Stimulated activated CD4-positive, alpha-beta T cell treated with anti-CD3 and anti-CD28 coated beads, Interleukin-2, amount 100 ng/mL, for 24 hours (primary cell): ENCODE results near the gene SEC22B.
"Not testable (repeated sequence)": the region's sequence is repeated elsewhere in the genome, so short reads cannot be mapped to it uniquely, and the experiment has no call there.

Experiments
- DNase-seq, 2 donors: peaks; one replicate each; pipeline ENCODE4 v3.0.0-alpha.2; 2020

The SEC22B gene

GRCh38 chr1:120112212-120112611, 64.1 kb downstream of the SEC22B start:
- not testable (repeated sequence) for DNase-seq

GRCh38 chr1:120111771-120112170, 64.5 kb downstream of the SEC22B start:
- not testable (repeated sequence) for DNase-seq

- DNase-seq, result not testable (repeated sequence)
Observed at GRCh38 chr1:120111008-120111407, 65.3 kb downstream of the SEC22B start.

GRCh38 chr1:120109656-120110055, 66.7 kb downstream of the SEC22B start:
- DNase-seq, result not testable (repeated sequence)

- not testable (repeated sequence) for DNase-seq
Observed at GRCh38 chr1:120109180-120109579, 67.1 kb downstream of the SEC22B start.

GRCh38 chr1:120105288-120105687, 71.0 kb downstream of the SEC22B start:
- not testable (repeated sequence) for DNase-seq

GRCh38 chr1:120103768-120104167, 72.6 kb downstream of the SEC22B start:
- not testable (repeated sequence) for DNase-seq

GRCh38 chr1:120101593-120101992, 74.7 kb downstream of the SEC22B start:
- not testable (repeated sequence) for DNase-seq
